ENCODE measurements around the gene CRYBG2. TPM values are rescaled to one million over a fixed set of nuclear protein-coding genes. Genes with fewer than 3 reads are reported as not detected.
"Not testable (repeated sequence)": the region's sequence is repeated elsewhere in the genome, so short reads cannot be mapped to it uniquely, and the experiment has no call there.

CRYBG2 gene
- total and polyA plus RNA-seq, 3 donors from 2014 or later, result 4.9 to 12.9 (median 5.6) TPM

GRCh38 chr1:26373281-26373680 lies 19.4 kb upstream of the CRYBG2 start:
- intact Hi-C loops (cut with DNase I; ENCODE audit: low total_unique reads), result no loop called here
- H3K27me3 ChIP-seq, result no peaks in the 10 kb centered on the region
- no peaks in the 10 kb centered on the region for H3K9me3 ChIP-seq
- no peak for DNase-seq
- H3K4me1 ChIP-seq, result no peaks in the 10 kb centered on the region
- 86 to 93% methylated on average over 4 of the region's 4 CpGs for WGBS, 2 donors
- H3K4me3 ChIP-seq, result no peak overlapping the region
- H3K27ac ChIP-seq, result no peak overlapping the region
- TF ChIP-seq CTCF (IDR thresholded peaks at IDR 0.05) (no peak), POLR2A (IDR thresholded peaks at IDR 0.05) (no peak)
- no peaks in the 10 kb centered on the region for H3K36me3 ChIP-seq (ENCODE audit: low read depth, missing control alignments)

GRCh38 chr1:26372611-26373010 lies 18.7 kb upstream of the CRYBG2 start, which contains the start of gene ZNF683:
ZNF683 (minus strand) TSS chr1:26372750; CDS start chr1:26368571, 4,179 bp downstream.
- H3K27ac ChIP-seq; intact Hi-C loops (cut with DNase I; ENCODE audit: low total_unique reads); H3K27me3 ChIP-seq; H3K36me3 ChIP-seq (ENCODE audit: low read depth, missing control alignments); H3K4me3 ChIP-seq; DNase-seq; H3K4me1 ChIP-seq; H3K9me3 ChIP-seq: not testable (repeated sequence)
- WGBS, 2 donors, result 71 to 96% methylated on average over 2 to 3 of the region's 3 CpGs

- 86 to 91% methylated on average over 5 of the region's 5 CpGs for WGBS, 2 donors
- H3K9me3 ChIP-seq, result no peaks in the 10 kb centered on the region
- no peaks in the 10 kb centered on the region for H3K27me3 ChIP-seq
- no peaks in the 10 kb centered on the region for H3K36me3 ChIP-seq (ENCODE audit: low read depth, missing control alignments)
- no peak for DNase-seq
- no peak overlapping the region for H3K4me3 ChIP-seq
- TF ChIP-seq POLR2A (IDR thresholded peaks at IDR 0.05) (no peak), CTCF (IDR thresholded peaks at IDR 0.05) (no peak)
- no peak overlapping the region for H3K27ac ChIP-seq
- no peaks in the 10 kb centered on the region for H3K4me1 ChIP-seq
- intact Hi-C loops (cut with DNase I; ENCODE audit: low total_unique reads), result no loop called here
Observed at GRCh38 chr1:26372039-26372438, 18.1 kb upstream of the CRYBG2 start.

- 67 to 70% methylated on average over 6 of the region's 6 CpGs for whole genome bisulfite sequencing, 2 donors
- Histone ChIP-seq H3K9me3 (no peaks in the 10 kb centered on the region), H3K4me1 (no peaks in the 10 kb centered on the region), H3K27me3 (no peaks in the 10 kb centered on the region), H3K27ac (no peak overlapping the region), H3K36me3 (ENCODE audit: low read depth, missing control alignments) (no peaks in the 10 kb centered on the region), H3K4me3 (no peak overlapping the region)
- no peak for DNase-seq
- intact Hi-C loops (cut with DNase I; ENCODE audit: low total_unique reads), result no loop called here
- TF ChIP-seq POLR2A (IDR thresholded peaks at IDR 0.05) (no peak), CTCF (IDR thresholded peaks at IDR 0.05) (no peak)
Observed at GRCh38 chr1:26370591-26371382, 16.9 kb upstream of the CRYBG2 start.

GRCh38 chr1:26368486-26368885 lies 14.6 kb upstream of the CRYBG2 start:
- TF ChIP-seq CTCF (IDR thresholded peaks at IDR 0.05) (no peak), POLR2A (IDR thresholded peaks at IDR 0.05) (no peak)
- Histone ChIP-seq H3K4me1 (no peaks in the 10 kb centered on the region), H3K27ac (no peak overlapping the region), H3K27me3 (no peaks in the 10 kb centered on the region), H3K4me3 (no peak overlapping the region), H3K9me3 (no peaks in the 10 kb centered on the region), H3K36me3 (ENCODE audit: low read depth, missing control alignments) (no peaks in the 10 kb centered on the region)
- no peak for DNase-seq
- 92 to 94% methylated on average over 3 of the region's 3 CpGs for WGBS, 2 donors
- intact Hi-C loops (cut with DNase I; ENCODE audit: low total_unique reads), result no loop called here

All from testis (tissue), 3 donors.